Liver (tissue), 9 donors: ENCODE data around the gene KIAA1755. TPM values are rescaled to one million over a fixed set of nuclear protein-coding genes. Genes with fewer than 3 reads are reported as not detected.

ENCODE experiments used
- DNase-seq: peaks from one replicate; pipeline ENCODE4 v3.0.0-alpha.2; 2017; ENCODE audit warnings: low spot score
- H3K27ac ChIP-seq, 2 donors: one replicate each; pipeline ENCODE4 v1.7.0; 2013; ENCODE audit warnings: inconsistent platforms in 2 of 2, low read length in 2 of 2, control low read depth in 1 of 2, low read depth in 1 of 2, mild to moderate bottlenecking in 1 of 2
- H3K27me3 ChIP-seq, 4 donors: one replicate each; pipeline versions ENCODE4 v1.6.1 to v1.7.0; 2013; ENCODE audit warnings: low read length in 3 of 4, inconsistent platforms in 1 of 4, mild to moderate bottlenecking in 1 of 4, moderate library complexity in 1 of 4; ENCODE audit not compliant: control insufficient read depth in 4 of 4, insufficient read depth in 4 of 4
- H3K36me3 ChIP-seq, 4 donors: one replicate each; pipeline versions ENCODE4 v1.6.1 to v1.7.0; 2013; ENCODE audit warnings: low read length in 3 of 4, mild to moderate bottlenecking in 3 of 4, low read depth in 1 of 4, moderate library complexity in 1 of 4; ENCODE audit not compliant: control insufficient read depth in 4 of 4, insufficient read depth in 3 of 4
- H3K4me1 ChIP-seq, 4 donors: one replicate each; pipeline versions ENCODE4 v1.6.1 to v1.7.0; 2013; ENCODE audit warnings: low read length in 3 of 4, mild to moderate bottlenecking in 3 of 4, moderate library complexity in 1 of 4; ENCODE audit not compliant: control insufficient read depth in 4 of 4, insufficient read depth in 4 of 4
- H3K4me3 ChIP-seq, 3 donors: one replicate each; pipeline versions ENCODE4 v1.6.1 to v1.7.0; 2013; ENCODE audit warnings: low read length in 3 of 3, control low read depth in 1 of 3, low read depth in 1 of 3, mild to moderate bottlenecking in 1 of 3
- H3K9ac ChIP-seq, 2 donors: one replicate each; pipeline ENCODE4 v1.7.0; 2013; ENCODE audit warnings: low read length in 2 of 2, mild to moderate bottlenecking in 2 of 2, moderate library complexity in 2 of 2, control low read depth in 1 of 2, low read depth in 1 of 2
- H3K9me3 ChIP-seq, 4 donors: one replicate each; pipeline versions ENCODE4 v1.6.1 to v1.7.0; 2013; ENCODE audit warnings: low read length in 3 of 4; ENCODE audit not compliant: control insufficient read depth in 4 of 4
- EGR1 ChIP-seq, 2 donors: IDR thresholded peaks; 2 replicates each; pipeline ENCODE4 v1.6.1; 2016 to 2018; ENCODE audit warnings: antibody characterized with exemption in 2 of 2, low read depth in 2 of 2
- FOXA1 ChIP-seq: IDR thresholded peaks from 2 replicates; pipeline ENCODE4 v1.6.1; 2016; ENCODE audit warnings: antibody characterized with exemption
- FOXA2 ChIP-seq: IDR thresholded peaks from 2 replicates; pipeline ENCODE4 v1.6.1; 2016; ENCODE audit warnings: antibody characterized with exemption
- GABPA ChIP-seq, 2 donors: IDR thresholded peaks in 1 of 2; conservative IDR thresholded peaks in 1 of 2; 2 replicates each; pipeline ENCODE4 v1.6.1; 2016; ENCODE audit warnings: antibody characterized with exemption in 2 of 2, mild to moderate bottlenecking in 1 of 2, moderate library complexity in 1 of 2
- HNF4A ChIP-seq, 2 donors: conservative IDR thresholded peaks; 2 replicates each; pipeline ENCODE4 v1.6.1; 2016; ENCODE audit warnings: antibody characterized with exemption in 2 of 2, mild to moderate bottlenecking in 2 of 2
- HNF4G ChIP-seq: IDR thresholded peaks from 2 replicates; pipeline ENCODE4 v1.6.1; 2016; ENCODE audit warnings: antibody characterized with exemption
- JUND ChIP-seq, 2 donors: IDR thresholded peaks; 2 replicates each; pipeline ENCODE4 v1.6.1; 2016; ENCODE audit warnings: antibody characterized with exemption in 2 of 2
- NR2F2 ChIP-seq: IDR thresholded peaks from 2 replicates; pipeline ENCODE4 v1.6.1; 2016; ENCODE audit warnings: antibody characterized with exemption
- RAD21 ChIP-seq, 2 donors: IDR thresholded peaks; 2 replicates each; pipeline ENCODE4 v1.6.1; 2016; ENCODE audit warnings: antibody characterized with exemption in 2 of 2, mild to moderate bottlenecking in 2 of 2
- RXRA ChIP-seq, 2 donors: IDR thresholded peaks; 2 replicates each; pipeline ENCODE4 v1.6.1; 2017 to 2018; ENCODE audit warnings: antibody characterized with exemption in 2 of 2, mild to moderate bottlenecking in 1 of 2
- SP1 ChIP-seq: IDR thresholded peaks from 2 replicates; pipeline ENCODE4 v1.6.1; 2018; ENCODE audit warnings: antibody characterized with exemption, mild to moderate bottlenecking
- TAF1 ChIP-seq: conservative IDR thresholded peaks from 2 replicates; pipeline ENCODE4 v1.6.1; 2016; ENCODE audit warnings: antibody characterized with exemption, mild to moderate bottlenecking
- YY1 ChIP-seq: IDR thresholded peaks from 2 replicates; pipeline ENCODE4 v1.6.1; 2016; ENCODE audit warnings: antibody characterized with exemption, mild to moderate bottlenecking
- WGBS: extraction: QIAGEN DNeasy Blood & Tissue Kit; methylation state at CpG from one replicate; pipeline ENCODE4 v1.1.7; 2013; 5-methylcytosine and 5-hydroxymethylcytosine counted together
- polyA plus RNA-seq, 2 donors: library from polyadenylated mRNA; stranded (reverse) in 1 of 2; unstranded in 1 of 2; fragments of 200-250 nt in 1 of 2; fragments of >200 nt in 1 of 2; fragmentation: Nextera tagmentation in 1 of 2; extraction: Ambion mirVana in 1 of 2; gene quantifications; one replicate each; pipeline versions ENCODE4 v1.2.1 to v1.2.3, GENCODE V29; 2013 to 2015
- total RNA-seq, 2 donors: library from RNA; depleted of rRNA; stranded (reverse); fragments of >200 nt; gene quantifications; one replicate each; pipeline ENCODE4 v1.2.3, GENCODE V29; 2014
- TF ChIP-seq, protein P1 (sequence below): IDR thresholded peaks from 2 replicates; pipeline ENCODE4 v1.6.1; 2016; ENCODE audit warnings: antibody characterized with exemption
- TF ChIP-seq, protein P2 (sequence below): IDR thresholded peaks from 2 replicates; pipeline ENCODE4 v1.6.1; 2016; ENCODE audit warnings: antibody characterized with exemption, mild to moderate bottlenecking
- TF ChIP-seq, protein P3 (sequence below): IDR thresholded peaks from 2 replicates; pipeline ENCODE4 v1.6.1; 2016; ENCODE audit warnings: antibody characterized with exemption
- TF ChIP-seq, protein P4 (sequence below): fragments of 150-350 bp; IDR thresholded peaks from 2 replicates; pipeline ENCODE4 v1.5.1; 2017; ENCODE audit warnings: improper control_type of control experiment, low read depth, low read length; ENCODE audit not compliant: missing input control
- TF ChIP-seq, protein P5 (sequence below): IDR thresholded peaks from 2 replicates; pipeline ENCODE4 v1.6.1; 2016; ENCODE audit warnings: antibody characterized with exemption
- donor health status: healthy.
- donor health status: healthy.
- donor health status: healthy.
- donor health status: healthy.
- donor health status: healthy.

Gene KIAA1755
- total and polyA plus RNA-seq, 4 donors, result 0.09 to 1.4 (median 0.81) TPM

DNA sequence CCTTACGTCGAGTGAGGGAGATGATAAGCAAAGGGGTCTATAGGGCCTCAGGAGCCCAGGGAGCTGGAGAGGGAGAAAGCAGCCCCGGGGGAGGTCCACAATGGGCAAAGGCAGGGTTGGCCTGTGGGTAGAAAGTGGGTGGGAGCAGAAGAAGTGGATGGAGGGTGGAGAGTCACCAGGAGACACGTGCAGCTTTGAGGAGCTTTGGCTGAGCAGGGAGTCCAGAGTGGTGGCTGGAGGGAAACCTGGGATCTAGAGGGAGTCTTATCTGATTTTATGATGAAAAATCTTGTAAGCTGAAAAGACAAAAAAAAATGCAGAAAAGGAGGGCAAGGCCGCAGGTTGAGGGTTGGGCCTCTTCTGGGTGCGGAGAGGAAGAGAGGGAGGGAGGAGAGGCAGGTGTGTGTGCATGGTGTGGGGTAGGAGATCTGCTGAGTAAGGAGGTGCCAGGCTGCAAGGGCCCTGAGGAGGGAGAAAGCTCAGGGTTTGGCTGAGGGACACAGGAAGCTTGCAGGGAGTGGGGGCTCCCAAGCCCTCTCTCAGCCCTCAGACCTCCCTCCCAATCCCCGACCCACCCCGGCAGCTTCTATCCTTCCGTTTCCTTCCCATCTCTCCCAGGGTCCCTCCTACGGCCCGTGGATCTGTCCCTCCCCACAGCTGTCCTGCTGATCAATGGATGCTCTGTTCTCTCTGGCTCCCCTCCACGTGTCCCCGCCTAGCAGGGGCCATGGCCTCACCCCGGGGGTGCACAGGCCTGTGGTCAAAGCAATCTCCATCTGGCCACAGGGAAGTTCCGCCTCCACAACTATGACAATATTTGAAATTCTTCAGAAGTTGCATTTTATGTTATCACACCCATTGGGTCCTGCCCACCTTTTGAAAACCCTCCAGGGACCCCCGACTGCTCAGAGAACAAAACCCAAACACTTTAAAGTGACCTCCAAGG lies 26.3 kb upstream of the KIAA1755 start:
- Histone ChIP-seq H3K4me3 (no peak overlapping the region), H3K36me3 (no peaks in the 10 kb centered on the region), H3K27ac (no peak overlapping the region), H3K9ac (no peak overlapping the region), H3K4me1 (peaks cover 0 to 8% (median 6%) of the 10 kb centered on the region in 4 donors), H3K9me3 (no peaks in the 10 kb centered on the region), H3K27me3 (no peaks in the 10 kb centered on the region)
- whole genome bisulfite sequencing, result 59% methylated on average over 16 of the region's 16 CpGs
- DNase-seq, result no peak
- TF ChIP-seq HNF4A (conservative IDR thresholded peaks at IDR 0.05) (no peak), FOXA2 (no peak), EGR1 (IDR thresholded peaks at IDR 0.05; ENCODE audit: low read depth in 2 of 2) (no peak), GABPA (IDR thresholded peaks at IDR 0.05 in 1 of 2, conservative IDR thresholded peaks at IDR 0.05 in 1 of 2) (no peak), SP1 (no peak), HNF4G (no peak), RXRA (IDR thresholded peaks at IDR 0.05) (no peak), RAD21 (IDR thresholded peaks at IDR 0.05) (no peak), NR2F2 (no peak), FOXA1 (no peak), YY1 (no peak), JUND (IDR thresholded peaks at IDR 0.05) (no peak), TAF1 (no peak)
- TF ChIP-seq, protein P1, sequence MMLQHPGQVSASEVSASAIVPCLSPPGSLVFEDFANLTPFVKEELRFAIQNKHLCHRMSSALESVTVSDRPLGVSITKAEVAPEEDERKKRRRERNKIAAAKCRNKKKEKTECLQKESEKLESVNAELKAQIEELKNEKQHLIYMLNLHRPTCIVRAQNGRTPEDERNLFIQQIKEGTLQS, result no peak
- TF ChIP-seq, protein P2, sequence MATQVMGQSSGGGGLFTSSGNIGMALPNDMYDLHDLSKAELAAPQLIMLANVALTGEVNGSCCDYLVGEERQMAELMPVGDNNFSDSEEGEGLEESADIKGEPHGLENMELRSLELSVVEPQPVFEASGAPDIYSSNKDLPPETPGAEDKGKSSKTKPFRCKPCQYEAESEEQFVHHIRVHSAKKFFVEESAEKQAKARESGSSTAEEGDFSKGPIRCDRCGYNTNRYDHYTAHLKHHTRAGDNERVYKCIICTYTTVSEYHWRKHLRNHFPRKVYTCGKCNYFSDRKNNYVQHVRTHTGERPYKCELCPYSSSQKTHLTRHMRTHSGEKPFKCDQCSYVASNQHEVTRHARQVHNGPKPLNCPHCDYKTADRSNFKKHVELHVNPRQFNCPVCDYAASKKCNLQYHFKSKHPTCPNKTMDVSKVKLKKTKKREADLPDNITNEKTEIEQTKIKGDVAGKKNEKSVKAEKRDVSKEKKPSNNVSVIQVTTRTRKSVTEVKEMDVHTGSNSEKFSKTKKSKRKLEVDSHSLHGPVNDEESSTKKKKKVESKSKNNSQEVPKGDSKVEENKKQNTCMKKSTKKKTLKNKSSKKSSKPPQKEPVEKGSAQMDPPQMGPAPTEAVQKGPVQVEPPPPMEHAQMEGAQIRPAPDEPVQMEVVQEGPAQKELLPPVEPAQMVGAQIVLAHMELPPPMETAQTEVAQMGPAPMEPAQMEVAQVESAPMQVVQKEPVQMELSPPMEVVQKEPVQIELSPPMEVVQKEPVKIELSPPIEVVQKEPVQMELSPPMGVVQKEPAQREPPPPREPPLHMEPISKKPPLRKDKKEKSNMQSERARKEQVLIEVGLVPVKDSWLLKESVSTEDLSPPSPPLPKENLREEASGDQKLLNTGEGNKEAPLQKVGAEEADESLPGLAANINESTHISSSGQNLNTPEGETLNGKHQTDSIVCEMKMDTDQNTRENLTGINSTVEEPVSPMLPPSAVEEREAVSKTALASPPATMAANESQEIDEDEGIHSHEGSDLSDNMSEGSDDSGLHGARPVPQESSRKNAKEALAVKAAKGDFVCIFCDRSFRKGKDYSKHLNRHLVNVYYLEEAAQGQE, result no peak
- TF ChIP-seq, protein P3, sequence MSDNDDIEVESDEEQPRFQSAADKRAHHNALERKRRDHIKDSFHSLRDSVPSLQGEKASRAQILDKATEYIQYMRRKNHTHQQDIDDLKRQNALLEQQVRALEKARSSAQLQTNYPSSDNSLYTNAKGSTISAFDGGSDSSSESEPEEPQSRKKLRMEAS, result no peak
- TF ChIP-seq, protein P4, sequence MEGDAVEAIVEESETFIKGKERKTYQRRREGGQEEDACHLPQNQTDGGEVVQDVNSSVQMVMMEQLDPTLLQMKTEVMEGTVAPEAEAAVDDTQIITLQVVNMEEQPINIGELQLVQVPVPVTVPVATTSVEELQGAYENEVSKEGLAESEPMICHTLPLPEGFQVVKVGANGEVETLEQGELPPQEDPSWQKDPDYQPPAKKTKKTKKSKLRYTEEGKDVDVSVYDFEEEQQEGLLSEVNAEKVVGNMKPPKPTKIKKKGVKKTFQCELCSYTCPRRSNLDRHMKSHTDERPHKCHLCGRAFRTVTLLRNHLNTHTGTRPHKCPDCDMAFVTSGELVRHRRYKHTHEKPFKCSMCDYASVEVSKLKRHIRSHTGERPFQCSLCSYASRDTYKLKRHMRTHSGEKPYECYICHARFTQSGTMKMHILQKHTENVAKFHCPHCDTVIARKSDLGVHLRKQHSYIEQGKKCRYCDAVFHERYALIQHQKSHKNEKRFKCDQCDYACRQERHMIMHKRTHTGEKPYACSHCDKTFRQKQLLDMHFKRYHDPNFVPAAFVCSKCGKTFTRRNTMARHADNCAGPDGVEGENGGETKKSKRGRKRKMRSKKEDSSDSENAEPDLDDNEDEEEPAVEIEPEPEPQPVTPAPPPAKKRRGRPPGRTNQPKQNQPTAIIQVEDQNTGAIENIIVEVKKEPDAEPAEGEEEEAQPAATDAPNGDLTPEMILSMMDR, result no peak
- TF ChIP-seq, protein P5, sequence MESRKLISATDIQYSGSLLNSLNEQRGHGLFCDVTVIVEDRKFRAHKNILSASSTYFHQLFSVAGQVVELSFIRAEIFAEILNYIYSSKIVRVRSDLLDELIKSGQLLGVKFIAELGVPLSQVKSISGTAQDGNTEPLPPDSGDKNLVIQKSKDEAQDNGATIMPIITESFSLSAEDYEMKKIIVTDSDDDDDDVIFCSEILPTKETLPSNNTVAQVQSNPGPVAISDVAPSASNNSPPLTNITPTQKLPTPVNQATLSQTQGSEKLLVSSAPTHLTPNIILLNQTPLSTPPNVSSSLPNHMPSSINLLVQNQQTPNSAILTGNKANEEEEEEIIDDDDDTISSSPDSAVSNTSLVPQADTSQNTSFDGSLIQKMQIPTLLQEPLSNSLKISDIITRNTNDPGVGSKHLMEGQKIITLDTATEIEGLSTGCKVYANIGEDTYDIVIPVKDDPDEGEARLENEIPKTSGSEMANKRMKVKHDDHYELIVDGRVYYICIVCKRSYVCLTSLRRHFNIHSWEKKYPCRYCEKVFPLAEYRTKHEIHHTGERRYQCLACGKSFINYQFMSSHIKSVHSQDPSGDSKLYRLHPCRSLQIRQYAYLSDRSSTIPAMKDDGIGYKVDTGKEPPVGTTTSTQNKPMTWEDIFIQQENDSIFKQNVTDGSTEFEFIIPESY, result no peak
